Ishikawa (cell line): Measurements from ENCODE around the gene SRPX2.

ENCODE experiments used
- CEBPB ChIP-seq: IDR thresholded peaks from 2 replicates; pipeline ENCODE4 v1.6.1; 2012
- CREB1 ChIP-seq: IDR thresholded peaks from 2 replicates; pipeline ENCODE4 v1.6.1; 2012; ENCODE audit warnings: low read depth
- EGR1 ChIP-seq: IDR thresholded peaks from 2 replicates; pipeline ENCODE4 v1.6.1; 2012
- EP300 ChIP-seq: IDR thresholded peaks from 2 replicates; pipeline ENCODE4 v1.6.1; 2012; ENCODE audit warnings: borderline replicate concordance
- FOXM1 ChIP-seq: IDR thresholded peaks from 2 replicates; pipeline ENCODE4 v1.6.1; 2012; ENCODE audit warnings: low read depth, borderline replicate concordance
- MAX ChIP-seq: IDR thresholded peaks from 2 replicates; pipeline ENCODE4 v1.6.1; 2012
- NFIC ChIP-seq: IDR thresholded peaks from 2 replicates; pipeline ENCODE4 v1.6.1; 2012
- RAD21 ChIP-seq: IDR thresholded peaks from 2 replicates; pipeline ENCODE4 v1.6.1; 2012; ENCODE audit warnings: low read depth
- REST ChIP-seq: IDR thresholded peaks from 2 replicates; pipeline ENCODE4 v1.6.1; 2012; ENCODE audit warnings: low read depth, mild to moderate bottlenecking
- TAF1 ChIP-seq: IDR thresholded peaks from 2 replicates; pipeline ENCODE4 v1.6.1; 2012; ENCODE audit warnings: low read depth, mild to moderate bottlenecking
- TCF12 ChIP-seq: IDR thresholded peaks from 2 replicates; pipeline ENCODE4 v1.6.1; 2012; ENCODE audit warnings: low read depth
- TEAD4 ChIP-seq: IDR thresholded peaks from 2 replicates; pipeline ENCODE4 v1.6.1; 2012
- USF1 ChIP-seq: IDR thresholded peaks from 2 replicates; pipeline ENCODE4 v1.6.1; 2012
- YY1 ChIP-seq: IDR thresholded peaks from 2 replicates; pipeline ENCODE4 v1.6.1; 2012; ENCODE audit warnings: low read depth
- ZBTB7A ChIP-seq: IDR thresholded peaks from 2 replicates; pipeline ENCODE4 v1.6.1; 2012; ENCODE audit warnings: low read depth

SRPX2 gene

GRCh38 chrX:100695302-100695701 lies 51.3 kb downstream of the SRPX2 start:
- no peak for TF ChIP-seq USF1
- TF ChIP-seq EGR1 = no peak
- no peak for TF ChIP-seq TEAD4

- TF ChIP-seq MAX (no peak), ZBTB7A (no peak), TCF12 (no peak), RAD21 (no peak), REST (no peak), CREB1 (no peak), USF1 (no peak), FOXM1 (no peak), NFIC (no peak), CEBPB (no peak), TAF1 (no peak), EGR1 (no peak), YY1 (no peak), EP300 (no peak), TEAD4 (no peak)
Observed at GRCh38 chrX:100695991-100696390, 52.0 kb downstream of the SRPX2 start.

GRCh38 chrX:100696699-100697351 lies 52.8 kb downstream of the SRPX2 start:
- TF ChIP-seq TAF1 (no peak), TCF12 (no peak), EP300 (no peak), EGR1 (no peak), FOXM1 (no peak), RAD21 (no peak), ZBTB7A (no peak), REST (no peak), YY1 (no peak), MAX (no peak), USF1 (no peak), CEBPB (no peak)

- TF ChIP-seq NFIC (no peak), TAF1 (no peak), FOXM1 (no peak), USF1 (no peak), MAX (no peak)
Observed at GRCh38 chrX:100698551-100698950, 54.6 kb downstream of the SRPX2 start.

- TF ChIP-seq NFIC = no peak
- no peak for TF ChIP-seq EGR1
- TF ChIP-seq TAF1 = no peak
- TF ChIP-seq REST = no peak
- no peak for TF ChIP-seq FOXM1
- no peak for TF ChIP-seq USF1
- TF ChIP-seq CEBPB = no peak
- TF ChIP-seq CREB1 = no peak
- TF ChIP-seq TCF12 = no peak
- no peak for TF ChIP-seq ZBTB7A
- no peak for TF ChIP-seq RAD21
- no peak for TF ChIP-seq MAX
- no peak for TF ChIP-seq YY1
- TF ChIP-seq EP300 = no peak
- TF ChIP-seq TEAD4 = no peak
Observed at GRCh38 chrX:100700809-100701208, 56.8 kb downstream of the SRPX2 start.
